Stimulated activated CD8-positive, alpha-beta memory T cell treated with anti-CD3 and anti-CD28 coated beads, Interleukin-15, amount 100 ng/mL, for 1 hour (primary cell): ENCODE data around the gene ATXN10.

Source experiments
- DNase-seq: peaks from one replicate; pipeline ENCODE4 v3.0.0-alpha.2; 2020; ENCODE audit warnings: low read depth

ATXN10 gene

DNA sequence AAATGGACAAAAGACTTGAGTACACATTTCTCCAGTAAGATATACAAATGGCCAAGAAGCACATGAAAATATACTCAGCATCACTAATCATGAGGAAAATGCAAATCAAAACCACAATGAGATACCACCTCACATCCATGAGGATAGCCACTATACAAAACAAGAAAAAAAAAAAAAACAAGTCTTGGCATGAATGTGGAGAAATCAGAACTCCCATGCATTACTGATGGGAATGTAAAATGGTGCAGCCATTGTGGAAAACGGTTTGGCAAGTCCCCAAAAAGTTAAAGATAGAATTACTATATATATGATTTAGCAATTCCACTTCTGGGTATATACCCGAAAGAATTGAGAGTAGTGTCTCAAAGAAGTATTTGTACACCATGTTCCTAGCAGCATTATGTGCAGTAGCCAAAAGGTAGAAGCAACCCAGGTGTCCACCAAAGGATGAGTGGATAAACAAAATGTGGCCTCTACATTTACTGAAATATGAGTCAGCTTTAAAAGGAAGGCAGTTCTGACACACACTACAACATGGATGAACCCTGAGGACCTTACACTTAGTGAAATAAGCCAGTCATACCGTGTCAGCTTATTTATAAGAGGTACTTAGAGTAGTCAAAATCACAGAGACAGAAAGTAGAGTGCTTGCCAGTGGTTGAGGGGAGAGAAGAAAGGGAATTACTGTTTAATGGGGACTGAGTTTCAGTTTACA lies 159.1 kb downstream of the ATXN10 start:
- DNase-seq, result no peak

DNA sequence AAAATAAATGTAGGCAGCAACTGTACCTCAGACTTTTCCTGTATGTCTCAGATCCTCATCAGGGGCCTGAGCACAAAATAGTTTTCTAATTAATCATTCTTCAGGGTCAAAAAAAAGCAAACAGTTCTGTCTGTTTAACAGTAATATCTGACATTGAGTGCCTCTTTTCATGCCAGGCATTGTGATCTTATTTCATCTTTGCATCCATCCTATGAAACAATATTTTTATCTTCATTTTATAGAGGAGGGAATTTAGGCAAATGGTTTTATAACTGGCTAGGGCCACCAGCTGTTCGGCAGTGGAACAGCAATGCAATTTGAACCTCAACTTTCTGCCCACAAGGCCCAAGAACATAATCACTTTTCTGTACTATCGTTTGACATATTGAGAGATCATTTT lies 159.8 kb downstream of the ATXN10 start:
- DNase-seq, result no peak

DNA sequence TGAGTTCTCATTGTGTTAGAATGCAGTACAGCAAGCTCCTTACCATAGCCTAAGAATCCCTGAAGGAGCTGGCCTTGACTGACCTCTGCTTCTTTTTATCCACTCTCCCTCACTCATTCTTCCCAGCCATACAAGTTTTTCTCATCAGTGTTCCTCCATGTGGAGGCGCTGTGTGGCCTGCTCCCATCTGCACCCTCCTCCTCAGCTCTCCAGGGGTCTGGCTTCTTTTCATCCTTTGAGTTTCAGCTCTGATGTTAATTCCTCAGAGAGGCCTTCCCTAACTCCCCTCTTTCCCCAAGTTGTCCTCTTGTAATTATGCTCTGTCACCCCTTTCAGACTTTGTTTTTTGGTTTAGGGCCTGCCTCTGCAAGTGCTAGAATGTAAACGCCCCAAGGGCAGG lies 160.5 kb downstream of the ATXN10 start:
- DNase-seq, result no peak

DNA sequence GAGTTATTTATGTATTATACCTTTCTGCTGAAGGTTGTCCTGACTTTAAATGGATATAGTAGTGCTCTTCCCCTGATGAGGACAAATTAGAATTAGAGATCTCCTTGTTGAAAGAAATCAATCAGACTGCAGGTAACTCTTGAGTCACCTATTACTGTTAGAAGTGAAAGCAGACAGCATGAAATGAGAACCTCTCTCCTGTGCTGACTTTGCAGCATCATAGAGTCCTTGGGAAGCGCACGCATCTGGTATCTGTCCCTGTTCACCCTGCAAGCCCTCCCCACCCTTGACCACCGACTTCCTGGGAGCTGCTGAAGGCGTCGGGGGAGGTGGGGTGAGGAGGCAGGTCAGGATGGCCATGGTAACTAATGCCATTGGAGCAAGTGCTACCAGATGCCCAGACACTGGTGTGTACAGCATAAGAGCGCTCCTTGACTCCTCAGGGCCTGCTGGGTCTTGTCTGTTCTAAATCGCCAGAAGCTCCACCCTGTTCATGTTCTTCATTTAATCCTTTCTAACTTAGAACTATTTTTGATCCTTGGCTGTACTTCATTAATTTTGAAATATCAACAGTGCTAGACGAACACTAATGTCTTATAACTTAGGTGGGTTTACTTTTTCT lies 161.4 kb downstream of the ATXN10 start:
- DNase-seq, result no peak

DNA sequence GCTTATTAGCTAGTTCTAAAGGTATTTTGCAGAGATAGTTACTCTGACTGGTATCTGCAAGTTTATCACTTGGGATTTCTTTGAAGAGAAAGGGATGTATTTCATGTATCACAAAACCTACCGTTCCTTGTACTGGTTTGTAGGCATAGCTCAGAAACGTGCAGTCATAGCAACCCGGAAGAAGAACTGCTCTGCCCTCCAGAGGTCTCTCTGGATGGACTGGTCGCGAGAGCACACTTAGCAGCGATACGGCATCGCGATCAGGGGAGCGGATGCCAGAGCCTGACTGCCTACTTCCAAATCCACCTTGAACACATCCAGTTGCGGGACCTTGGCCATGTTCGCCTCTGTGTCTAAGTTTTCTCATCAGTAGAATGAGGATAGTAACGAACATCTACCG lies 162.0 kb downstream of the ATXN10 start:
- DNase-seq, result no peak

DNA sequence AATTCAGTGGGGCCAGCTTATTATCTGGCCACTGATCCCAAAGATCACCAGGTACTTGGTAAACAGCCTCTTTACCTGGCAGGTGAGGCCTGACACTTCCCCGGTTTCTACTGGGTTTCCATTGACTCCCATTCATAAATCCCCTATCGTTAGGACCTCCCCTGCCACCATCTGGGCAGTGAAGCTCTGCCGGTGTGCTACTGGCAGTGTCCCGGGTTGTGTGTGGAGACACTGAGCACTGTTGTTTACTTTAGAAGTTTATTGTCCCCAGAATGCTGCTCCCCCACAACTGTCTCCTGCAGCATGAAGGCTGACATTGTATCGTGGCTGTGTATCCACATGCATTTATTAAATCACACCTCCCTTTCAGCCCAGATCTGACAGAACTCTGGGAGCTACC lies 162.6 kb downstream of the ATXN10 start:
- DNase-seq, result no peak

DNA sequence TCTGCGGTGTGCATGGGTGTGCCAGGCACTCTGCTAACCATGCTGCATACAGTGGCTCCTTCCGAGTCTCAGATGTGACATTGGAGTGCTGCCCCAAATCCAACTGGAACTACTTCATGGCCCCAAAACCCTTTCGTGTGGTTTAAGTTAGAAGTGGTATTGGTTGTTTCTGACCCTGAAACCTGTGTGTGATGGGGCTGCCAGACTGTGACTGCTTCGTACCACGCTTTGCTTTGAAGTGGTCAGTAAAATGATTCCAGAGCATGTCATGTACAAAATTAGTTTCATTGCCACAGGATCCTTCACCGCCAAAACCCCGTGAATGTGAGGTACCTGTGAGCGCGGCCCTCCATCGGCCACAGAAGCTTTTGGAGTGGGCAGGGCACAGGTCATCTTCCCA lies 163.2 kb downstream of the ATXN10 start:
- no peak for DNase-seq

DNA sequence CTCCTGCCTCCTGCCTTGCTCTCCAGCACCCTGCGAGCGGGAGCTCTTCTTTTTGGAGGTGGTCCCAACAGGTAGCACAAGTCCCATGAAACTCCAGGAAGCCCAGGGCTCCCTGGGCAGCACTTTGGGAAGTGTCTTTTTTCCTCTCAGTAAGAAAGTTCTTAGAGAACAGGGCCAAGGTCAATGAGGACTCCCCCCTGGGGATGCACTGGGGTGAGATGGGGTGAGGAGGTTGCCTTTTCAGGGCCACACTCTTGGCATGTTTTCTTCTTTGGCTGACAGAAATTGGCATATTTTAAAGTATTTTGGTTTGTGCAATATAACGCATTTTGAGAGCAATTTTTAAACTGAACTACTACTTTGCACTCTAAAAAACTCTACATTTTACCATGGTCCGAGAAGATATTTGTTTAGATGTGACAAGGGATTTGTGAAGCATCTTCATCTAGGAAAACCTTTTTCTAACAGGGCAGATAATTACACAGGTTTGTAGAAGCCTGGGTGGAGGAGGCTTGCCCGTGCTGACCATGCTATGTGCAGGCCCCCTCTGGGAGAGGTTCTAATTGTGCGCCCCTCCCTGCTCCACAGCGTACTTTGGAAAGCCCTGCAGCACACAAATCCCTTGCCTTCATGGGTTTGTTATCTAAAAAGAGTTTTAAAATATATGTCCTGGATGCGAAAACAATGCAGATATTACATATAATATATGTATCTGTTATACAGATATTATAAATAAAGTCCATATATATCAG lies 165.0 kb downstream of the ATXN10 start:
- DNase-seq, result no peak

DNA sequence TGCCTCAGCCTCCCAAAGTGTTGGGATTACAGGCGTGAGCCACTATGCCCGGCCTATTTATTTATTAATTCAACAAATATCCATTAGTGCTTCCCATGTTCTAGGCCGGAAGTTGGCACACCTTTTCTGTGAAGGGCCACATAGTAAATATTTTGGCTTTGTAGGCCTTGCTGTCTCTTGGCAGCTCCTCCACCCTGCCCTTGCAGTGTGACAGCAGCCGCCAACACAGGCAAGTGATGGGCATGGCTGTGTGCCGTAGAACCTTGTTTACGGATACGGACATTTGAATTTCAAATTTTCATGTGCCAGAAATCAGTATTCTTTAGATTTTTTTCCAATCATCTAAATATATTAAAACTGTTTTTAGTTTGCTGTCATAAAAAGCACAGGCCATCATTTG lies 165.9 kb downstream of the ATXN10 start:
- DNase-seq, result no peak

DNA sequence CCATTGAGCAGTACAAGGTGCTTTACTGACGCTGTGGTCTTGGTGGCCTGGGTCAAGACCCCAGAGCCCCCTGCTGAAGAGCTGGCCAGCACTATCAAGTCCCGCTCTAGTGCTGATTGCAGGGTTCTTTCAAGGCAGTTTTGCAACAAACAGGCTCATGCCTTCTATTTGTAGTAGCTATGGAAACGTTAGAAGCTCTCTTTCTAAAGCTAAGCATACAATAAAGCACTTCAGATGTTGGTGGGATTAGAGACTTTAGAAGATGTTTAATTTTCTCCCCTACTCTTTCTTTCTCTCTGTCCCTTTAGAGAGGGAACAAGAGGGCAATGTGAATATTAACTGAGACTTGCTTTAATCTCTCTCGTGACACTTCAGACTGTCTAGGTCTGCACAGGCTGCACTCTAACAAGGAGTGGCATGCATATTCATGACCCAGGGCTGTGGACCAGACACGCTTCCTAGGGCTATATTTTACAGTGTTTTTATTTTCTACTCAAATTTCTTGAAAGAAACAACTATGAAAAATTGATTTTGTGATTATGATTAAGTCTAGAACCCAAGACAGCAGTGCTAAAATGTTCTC lies 166.8 kb downstream of the ATXN10 start:
- DNase-seq, result no peak

DNA sequence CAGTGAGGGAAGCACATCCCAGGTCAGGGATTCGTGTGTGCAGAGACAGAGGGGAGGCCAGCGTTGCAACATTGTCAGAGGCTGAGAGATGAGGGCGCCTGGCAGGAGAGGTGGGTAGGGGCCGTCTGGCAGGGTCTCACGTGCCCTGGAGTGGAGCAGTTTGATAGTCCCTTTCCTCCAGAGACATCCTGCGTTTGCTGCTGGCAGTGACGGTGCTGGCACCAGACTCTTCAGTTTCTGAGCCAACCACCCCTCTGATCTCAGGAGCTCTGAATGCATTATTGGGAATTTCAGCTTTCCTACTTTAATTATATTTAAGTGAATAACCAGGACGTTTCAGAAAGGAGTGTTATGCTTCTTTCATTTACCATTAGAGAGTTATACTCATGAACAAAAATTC lies 168.8 kb downstream of the ATXN10 start:
- DNase-seq, result no peak

DNA sequence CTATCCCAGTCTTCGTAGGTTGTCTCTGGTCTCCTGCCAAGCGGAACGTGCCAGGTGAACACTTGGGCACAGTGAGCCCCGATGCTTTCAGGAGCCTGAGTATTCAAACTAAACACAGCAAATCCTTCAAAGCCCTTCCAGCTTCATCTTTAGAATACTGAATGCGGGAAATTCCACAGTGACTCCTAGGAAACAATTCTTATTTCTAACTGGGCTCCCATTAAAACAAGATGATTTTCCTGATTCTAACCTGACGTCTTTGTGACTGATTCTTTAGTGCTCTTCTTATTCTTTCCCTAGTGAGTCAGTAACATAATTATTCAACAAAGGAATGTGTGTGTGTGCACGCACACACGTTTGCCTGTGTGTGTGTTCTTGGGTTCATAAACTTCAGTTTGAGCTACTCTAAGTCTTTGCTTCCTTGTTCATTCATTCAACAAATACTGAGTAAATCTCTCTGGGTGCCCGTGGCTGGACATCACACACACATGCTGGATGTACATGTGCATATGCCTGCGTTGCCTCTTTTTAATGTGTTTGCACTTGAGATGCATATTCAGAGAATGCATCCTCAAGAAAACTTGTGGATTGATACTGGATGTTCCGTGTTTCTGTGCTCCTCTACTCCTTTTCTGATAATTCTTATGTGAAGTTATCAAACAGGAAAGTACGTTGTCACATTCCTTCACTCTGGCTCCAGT lies 170.8 kb downstream of the ATXN10 start:
- DNase-seq, result no peak

DNA sequence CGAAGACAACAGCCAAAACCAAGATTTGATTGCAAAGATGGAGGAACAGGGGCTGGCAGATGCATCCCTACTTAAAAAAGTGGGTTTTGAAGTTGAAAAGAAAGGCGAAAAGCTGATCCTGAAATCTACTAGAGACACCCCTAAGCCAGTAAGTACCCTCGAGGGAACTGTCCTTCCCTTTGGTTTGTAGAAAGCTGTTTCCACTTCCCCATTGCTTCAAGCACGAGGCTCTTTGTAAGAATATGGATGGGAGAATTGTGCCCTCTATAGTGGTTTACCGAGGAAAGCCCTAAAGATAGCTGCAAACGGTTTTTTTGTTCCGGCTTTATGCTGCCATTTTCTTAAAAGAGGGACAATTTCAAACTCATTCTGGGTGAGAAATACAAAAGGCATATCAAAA lies 171.4 kb downstream of the ATXN10 start:
- no peak for DNase-seq

DNA sequence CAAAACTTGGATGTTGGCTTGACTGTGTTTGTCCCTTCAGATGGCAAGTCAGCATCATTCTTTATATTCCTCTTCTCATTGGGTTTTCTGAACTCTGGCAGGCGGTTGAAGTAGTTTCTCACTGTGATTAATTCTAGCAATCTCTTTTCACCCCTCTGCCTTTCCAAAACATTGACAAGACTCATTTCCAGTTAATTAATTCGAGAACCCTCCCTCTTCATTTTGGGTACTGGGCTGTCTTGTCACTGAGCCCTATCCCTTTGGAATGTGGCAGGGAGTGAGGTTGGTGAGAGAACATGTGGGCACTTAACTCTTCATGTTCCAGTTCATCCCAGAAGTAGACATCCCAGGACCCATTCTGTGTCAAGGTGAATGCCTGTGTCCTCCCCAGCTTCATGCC lies 172.4 kb downstream of the ATXN10 start:
- no peak for DNase-seq

DNA sequence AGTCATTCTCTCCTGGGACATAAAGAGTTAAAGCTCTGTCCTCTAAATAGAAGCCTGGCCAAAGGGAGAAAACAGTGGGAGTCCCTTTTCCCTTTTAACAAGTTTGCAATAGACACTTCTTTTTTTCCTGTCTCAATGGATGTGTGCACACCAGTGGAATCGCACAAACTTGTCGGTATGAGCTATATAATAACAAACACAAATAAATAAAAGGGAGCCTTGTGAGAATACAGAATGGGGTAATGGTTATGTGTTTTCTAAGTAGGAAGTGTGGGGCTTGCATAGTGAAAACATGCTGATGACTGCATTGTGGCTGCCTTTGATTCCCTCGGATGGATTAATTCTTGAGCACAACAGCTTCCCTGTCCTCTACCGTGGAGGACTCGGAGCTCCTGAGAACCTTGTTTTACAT lies 173.4 kb downstream of the ATXN10 start:
- DNase-seq, result no peak

DNA sequence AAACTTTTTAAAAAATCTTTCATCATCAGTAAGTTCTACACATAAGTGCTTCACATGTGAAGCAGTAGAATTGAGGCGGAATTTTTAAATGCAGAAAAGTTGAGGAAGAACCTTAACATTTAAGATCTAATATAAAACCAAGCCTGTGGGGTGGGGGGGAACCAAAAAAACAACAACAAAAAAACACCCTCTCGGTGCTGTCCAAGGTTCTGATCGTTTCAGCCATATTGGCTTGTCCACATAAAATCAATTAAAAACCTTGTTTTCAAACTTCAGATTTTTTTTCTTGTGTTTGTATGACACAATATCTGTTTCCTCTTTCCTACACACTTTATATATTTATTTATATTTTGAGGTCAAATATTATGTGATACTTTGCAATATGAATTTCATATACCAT lies 175.3 kb downstream of the ATXN10 start:
- no peak for DNase-seq

DNA sequence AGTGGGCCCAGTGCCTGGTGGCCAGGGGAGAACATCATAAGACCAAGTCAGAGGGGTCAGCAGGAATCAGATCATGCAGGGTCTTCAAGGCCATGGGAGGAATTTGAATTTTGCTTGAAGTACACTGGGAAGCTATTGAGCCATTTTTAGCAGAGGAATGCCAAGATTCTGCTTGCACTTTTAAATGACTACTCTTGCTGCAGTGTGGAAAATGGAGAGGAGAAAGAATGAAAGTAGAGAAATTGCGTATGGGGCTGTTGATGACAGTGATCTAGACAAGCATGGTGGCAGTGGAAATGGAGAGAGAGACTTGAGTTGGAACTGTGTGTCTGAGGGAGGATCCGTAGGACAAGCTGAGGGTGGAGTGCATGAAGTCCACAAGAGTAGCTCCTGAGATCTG lies 177.3 kb downstream of the ATXN10 start:
- DNase-seq, result no peak

DNA sequence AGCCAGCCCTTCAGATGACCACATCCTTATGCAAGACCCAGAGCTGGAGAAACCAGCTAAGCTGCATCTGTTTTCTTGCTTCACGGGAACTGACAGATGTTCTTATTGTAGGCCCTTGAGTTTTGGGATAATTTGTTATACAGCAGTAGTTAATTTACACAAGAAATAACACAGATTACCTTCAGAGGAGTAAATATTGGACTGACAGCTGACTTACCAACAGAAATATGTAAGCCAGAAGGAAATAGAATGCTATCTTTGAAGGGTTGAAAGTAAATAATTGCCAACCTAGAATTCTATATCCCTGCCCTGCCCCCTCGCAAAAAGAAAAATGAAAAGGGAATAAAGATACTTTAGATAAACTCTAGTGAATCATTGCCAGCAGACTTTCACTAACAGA lies 181.2 kb downstream of the ATXN10 start:
- no peak for DNase-seq

DNA sequence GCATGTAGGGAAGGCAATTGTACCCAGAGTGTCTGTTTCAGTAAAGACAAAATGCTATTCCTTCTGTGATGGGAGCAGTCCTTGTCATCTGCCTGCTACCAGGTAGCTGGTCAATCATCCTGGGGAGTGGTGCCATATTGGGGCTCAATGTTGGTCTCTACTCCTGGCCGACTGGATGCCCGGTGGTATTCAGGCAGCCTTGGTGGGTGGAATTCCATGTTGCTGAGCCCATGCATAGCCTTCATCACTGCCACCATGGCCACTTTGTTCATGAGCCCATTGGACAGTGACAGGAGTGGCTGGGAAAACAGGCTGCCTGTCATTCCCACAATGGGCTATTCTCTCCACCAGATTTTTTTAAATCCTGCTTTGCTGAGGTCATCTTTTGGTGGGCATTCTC lies 184.3 kb downstream of the ATXN10 start:
- DNase-seq, result no peak

DNA sequence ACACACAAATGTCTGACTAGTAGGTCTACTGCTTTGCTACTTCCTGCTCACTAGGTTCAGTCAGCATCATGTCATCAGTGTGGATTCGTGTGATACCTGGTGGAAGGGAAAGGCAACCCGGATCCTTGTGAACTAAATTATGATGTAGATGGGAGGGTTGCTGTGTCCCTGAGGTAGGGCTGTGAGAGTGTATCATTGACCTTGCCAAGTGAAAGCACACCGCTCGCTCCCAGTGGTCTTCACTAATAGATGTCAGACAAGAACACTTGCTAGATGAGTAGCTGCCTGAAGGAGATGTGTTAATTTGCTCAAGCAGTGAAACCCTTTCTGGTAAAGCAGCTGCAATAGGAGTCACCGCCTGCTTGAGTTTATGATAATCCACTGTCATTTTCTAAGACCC lies 185.9 kb downstream of the ATXN10 start:
- DNase-seq, result no peak

DNA sequence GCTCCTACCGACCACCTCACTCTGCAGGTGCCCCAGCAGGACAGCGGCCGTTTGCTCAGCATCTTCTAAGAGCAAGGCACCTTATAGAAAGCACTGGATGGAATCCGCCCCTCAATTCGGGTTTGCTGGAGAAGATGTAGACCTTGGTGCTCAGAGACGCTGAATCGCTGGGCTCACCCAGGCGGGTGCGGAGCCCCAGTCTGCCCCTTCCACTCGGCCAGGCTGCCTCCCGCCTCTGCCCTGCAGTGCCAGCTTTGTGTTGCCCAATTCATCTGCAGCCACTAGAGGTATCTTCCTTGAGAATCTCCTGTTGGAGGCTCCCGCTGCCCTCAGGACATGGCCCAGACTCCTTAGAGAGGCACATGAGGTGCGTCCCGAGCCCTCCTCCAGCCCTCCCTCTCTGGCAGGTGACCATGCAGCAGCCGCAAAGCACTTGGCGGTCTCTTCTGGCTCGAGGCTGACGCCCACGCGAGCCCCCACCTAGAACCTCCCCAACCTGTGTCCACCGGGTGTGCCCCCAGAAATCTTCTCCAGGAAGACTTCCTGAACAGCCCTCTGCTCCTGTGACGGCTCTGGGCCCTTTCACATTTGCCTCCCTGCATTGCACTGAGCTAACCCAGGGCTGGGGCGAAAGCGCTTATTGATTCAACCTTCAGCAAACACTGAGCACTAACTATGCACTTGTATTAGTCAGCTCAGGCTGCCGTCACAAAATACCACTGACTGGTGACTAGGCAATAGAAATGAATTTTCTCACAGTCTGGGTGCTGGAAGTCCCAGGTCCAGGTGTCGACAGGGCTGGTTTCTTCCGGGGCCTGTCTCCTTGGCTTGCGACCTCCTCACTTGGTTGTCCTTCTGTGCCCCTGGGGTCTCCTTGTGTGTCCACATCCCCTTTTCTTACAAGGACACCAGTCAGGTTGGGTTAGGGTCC lies 187.9 kb downstream of the ATXN10 start:
- no peak for DNase-seq
